ENCODE measurements around the gene ETNK1.

DNA sequence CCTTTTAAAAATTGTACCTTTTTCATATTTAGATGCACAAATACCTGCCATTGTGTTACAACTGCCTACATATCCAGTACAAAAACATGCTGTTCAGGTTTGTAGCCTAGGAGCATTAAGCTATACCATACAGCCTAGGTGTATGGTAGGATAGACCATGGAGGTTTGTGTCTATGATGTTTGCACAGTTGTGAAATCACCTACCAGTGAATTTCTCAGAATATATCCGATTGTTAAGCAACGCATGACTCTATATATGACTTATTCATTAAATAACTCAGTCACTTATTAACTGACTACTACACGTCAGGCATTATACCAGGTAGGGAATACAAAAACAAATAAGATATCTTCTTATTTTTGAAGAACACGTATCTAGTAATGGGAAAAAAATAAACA lies 26.2 kb upstream of the ETNK1 start:
- no peak for TF ChIP-seq CTCF (IDR thresholded peaks at IDR 0.05)
- TF ChIP-seq POLR2A (IDR thresholded peaks at IDR 0.05) = no peak

Measured in uterus (tissue), 2 donors.